GM23338 (cell line): ENCODE results near the gene AQP7. TPM values are rescaled to one million over a fixed set of nuclear protein-coding genes. Genes with fewer than 3 reads are reported as not detected.
"Not testable (repeated sequence)": the region's sequence is repeated elsewhere in the genome, so short reads cannot be mapped to it uniquely, and the experiment has no call there.

Experiments used
- ATAC-seq: fragments of 200-7000 bp; cut with Tn5 transposase; 3 replicates; pipeline ENCODE4 v1.9.1; 2020
- DNase-seq: peaks from one replicate; pipeline ENCODE4 v3.0.0-alpha.2; 2015; ENCODE audit warnings: low spot score
- H2AFZ ChIP-seq: fragments of 200-600 bp; sonication (generic); 2 replicates; pipeline ENCODE4 v1.8.0; 2016; ENCODE audit warnings: antibody characterized with exemption, mild to moderate bottlenecking, moderate library complexity
- H3F3A ChIP-seq: fragments of 200-600 bp; sonication (generic); replicated peaks from 2 replicates; pipeline ENCODE4 v1.8.0; 2017; ENCODE audit warnings: antibody characterized with exemption, mixed run types, low read depth
- H3K27ac ChIP-seq: fragments of 200-600 bp; sonication (generic); 2 replicates; pipeline ENCODE4 v1.6.1; 2016; ENCODE audit warnings: low read depth
- H3K27me3 ChIP-seq: fragments of 200-600 bp; sonication (generic); 2 replicates; pipeline ENCODE4 v1.8.0; 2016; ENCODE audit warnings: mild to moderate bottlenecking, mixed run types, moderate library complexity; ENCODE audit not compliant: insufficient read depth
- H3K36me3 ChIP-seq: fragments of 200-600 bp; sonication (generic); 2 replicates; pipeline ENCODE4 v1.8.0; 2016; ENCODE audit warnings: mild to moderate bottlenecking; ENCODE audit not compliant: insufficient read depth
- H3K4me1 ChIP-seq: fragments of 200-600 bp; sonication (generic); 2 replicates; pipeline ENCODE4 v1.8.0; 2016; ENCODE audit warnings: mild to moderate bottlenecking, moderate library complexity; ENCODE audit not compliant: insufficient read depth
- H3K4me2 ChIP-seq: fragments of 200-600 bp; sonication (generic); 2 replicates; pipeline ENCODE4 v1.7.1; 2017; ENCODE audit warnings: mixed run types
- H3K4me3 ChIP-seq: fragments of 200-600 bp; sonication (generic); 2 replicates; pipeline ENCODE4 v1.6.1; 2016; ENCODE audit warnings: mixed run types
- H3K79me2 ChIP-seq: fragments of 200-600 bp; sonication (generic); replicated peaks from 2 replicates; pipeline ENCODE4 v1.8.0; 2017; ENCODE audit warnings: mild to moderate bottlenecking; ENCODE audit not compliant: insufficient read depth
- H3K9me2 ChIP-seq: fragments of 200-600 bp; sonication (generic); 2 replicates; pipeline ENCODE4 v1.8.0; 2017; ENCODE audit not compliant: insufficient read depth
- H4K20me1 ChIP-seq: fragments of 200-600 bp; sonication (generic); replicated peaks from 2 replicates; pipeline ENCODE4 v1.8.0; 2017; ENCODE audit warnings: mild to moderate bottlenecking; ENCODE audit not compliant: insufficient read depth
- H3K27ac Mint-ChIP-seq: 2 replicates; pipeline ENCODE4 v1.8.0; 2020; ENCODE audit warnings: inconsistent platforms, mild to moderate bottlenecking, moderate library complexity, mixed read lengths
- H3K27me3 Mint-ChIP-seq: 3 replicates; pipeline ENCODE4 v1.8.0; 2022; ENCODE audit warnings: low read depth, mild to moderate bottlenecking, moderate library complexity, mixed read lengths, inconsistent platforms; ENCODE audit not compliant: insufficient read depth, poor library complexity
- H3K36me3 Mint-ChIP-seq: 3 replicates; pipeline ENCODE4 v1.8.0; 2021; ENCODE audit warnings: low read depth, mild to moderate bottlenecking, inconsistent platforms, moderate library complexity, mixed read lengths
- H3K4me1 Mint-ChIP-seq: 3 replicates; pipeline ENCODE4 v1.8.0; 2020; ENCODE audit warnings: mild to moderate bottlenecking, inconsistent platforms, mixed read lengths
- H3K4me3 Mint-ChIP-seq: 3 replicates; pipeline ENCODE4 v1.8.0; 2021; ENCODE audit warnings: moderate library complexity, mild to moderate bottlenecking, inconsistent platforms, mixed read lengths
- H3K9me3 Mint-ChIP-seq: 3 replicates; pipeline ENCODE4 v1.8.0; 2020; ENCODE audit warnings: moderate library complexity, mild to moderate bottlenecking, inconsistent platforms, mixed read lengths
- CREB1 ChIP-seq: fragments of 250-450 bp; sonication (Bioruptor Pico); IDR thresholded peaks from 2 replicates; pipeline ENCODE4 v1.5.0; 2020; ENCODE audit warnings: low read depth, mild to moderate bottlenecking, moderate library complexity
- EZH2phosphoT487 ChIP-seq: fragments of 200-600 bp; sonication (generic); IDR thresholded peaks from one replicate; pipeline ENCODE4 v1.8.1; 2018; ENCODE audit warnings: antibody characterized with exemption; ENCODE audit not compliant: unreplicated experiment
- JUNB ChIP-seq: IDR thresholded peaks from one replicate; pipeline ENCODE4 v1.6.1; 2016; ENCODE audit warnings: antibody characterized with exemption; ENCODE audit not compliant: unreplicated experiment
- NANOG ChIP-seq: IDR thresholded peaks from 2 replicates; pipeline ENCODE4 v1.6.1; 2016; ENCODE audit warnings: antibody characterized with exemption, borderline replicate concordance
- ZNF114 ChIP-seq: fragments of 250-450 bp; sonication (Bioruptor Pico); IDR thresholded peaks from 2 replicates; pipeline ENCODE4 v1.5.0; 2020; ENCODE audit warnings: mild to moderate bottlenecking, moderate library complexity
- polyA plus RNA-seq: library from polyadenylated mRNA; unstranded; fragments of >200 nt; fragmentation: Nextera tagmentation; extraction: Ambion mirVana; gene quantifications from 2 replicates; pipeline ENCODE4 v1.2.1, GENCODE V29; 2016
- total RNA-seq: library from RNA; depleted of rRNA; stranded (reverse); fragments of >200 nt; shearing (Covaris generic); gene quantifications from 2 replicates; pipeline ENCODE4 v1.2.3, GENCODE V29; 2014
- TF ChIP-seq, protein P1 (sequence below), 2 experiments: fragments of 200-600 bp in 1 of 2; sonication (generic) in 1 of 2; conservative IDR thresholded peaks; 2 replicates each; pipeline versions ENCODE4 v1.5.1 to v1.6.1; 2016 to 2017; ENCODE audit warnings: antibody characterized with exemption in 2 of 2, low read depth in 2 of 2, mild to moderate bottlenecking in 2 of 2, moderate library complexity in 1 of 2

AQP7 gene
- total and polyA plus RNA-seq, 2 experiments from 2014 or later: not detected

DNA sequence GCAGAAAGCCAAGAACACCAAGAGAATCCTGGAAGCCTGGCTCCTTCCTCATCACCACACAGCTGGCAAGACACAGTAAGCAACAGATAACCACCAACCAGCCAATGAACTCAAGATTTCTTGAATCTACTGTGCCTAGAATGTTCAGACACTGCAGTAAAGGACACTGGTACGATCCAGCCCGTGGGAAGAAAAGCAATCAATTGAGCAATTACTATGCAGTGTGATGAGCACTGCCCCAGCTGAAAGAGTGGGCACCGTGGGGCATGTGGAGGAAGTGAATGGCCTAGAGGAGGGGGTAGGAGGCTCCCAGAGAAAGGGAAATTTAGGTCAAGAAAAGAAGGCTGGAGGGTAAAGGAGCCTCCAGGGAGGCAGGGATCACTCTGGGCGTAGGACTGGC, 4.6 kb downstream of the AQP7 start:
- not testable (repeated sequence) for H3K4me1 Mint-ChIP-seq, H3K36me3 Mint-ChIP-seq, H4K20me1 ChIP-seq, H3K4me2 ChIP-seq, H3K27ac Mint-ChIP-seq, H3K36me3 ChIP-seq, ATAC-seq, H3K9me2 ChIP-seq, DNase-seq, H3K4me3 Mint-ChIP-seq, H3K4me3 ChIP-seq, H3K9me3 Mint-ChIP-seq, H3F3A ChIP-seq, H2AFZ ChIP-seq, H3K27me3 Mint-ChIP-seq, H3K27me3 ChIP-seq, H3K4me1 ChIP-seq, H3K79me2 ChIP-seq, H3K27ac ChIP-seq

DNA sequence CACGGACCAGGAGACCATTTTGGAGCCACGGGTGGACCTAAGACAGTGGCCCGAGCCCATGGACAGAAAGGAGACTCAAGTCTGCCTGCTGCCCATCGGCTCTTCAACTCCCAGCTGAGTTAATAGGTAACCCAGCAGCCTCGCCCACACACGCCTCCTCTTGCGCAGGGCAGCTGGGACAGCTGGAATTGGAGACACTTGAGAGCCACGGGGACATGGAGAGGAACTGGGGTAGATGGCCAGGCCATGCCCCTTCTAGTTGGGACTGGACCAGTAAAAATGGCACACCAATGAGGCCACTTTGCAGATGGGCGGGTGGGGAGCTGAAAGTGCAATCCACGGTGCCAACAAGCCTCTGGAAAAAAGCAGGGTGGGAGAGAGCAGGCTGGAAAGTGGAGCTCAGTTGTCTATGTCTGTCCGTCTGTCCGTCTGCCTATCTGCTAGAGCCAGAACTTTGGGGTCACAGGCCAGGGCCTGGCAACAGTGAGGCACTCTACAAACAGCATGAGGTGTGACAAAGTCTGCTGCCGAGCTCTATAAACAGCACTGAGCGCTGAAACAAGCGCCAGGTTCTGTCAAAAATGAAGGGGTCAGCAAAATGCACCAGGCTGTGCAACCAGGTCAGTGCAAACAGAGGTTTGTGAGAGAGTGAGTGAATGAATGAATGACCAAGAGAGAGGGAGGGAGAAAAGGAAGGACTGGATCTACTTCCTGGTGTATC, 7.0 kb downstream of the AQP7 start:
- not testable (repeated sequence) for H3K79me2 ChIP-seq, H3K27ac Mint-ChIP-seq, H3K36me3 ChIP-seq, H3K36me3 Mint-ChIP-seq, H4K20me1 ChIP-seq, H3K27me3 Mint-ChIP-seq, H3F3A ChIP-seq, H3K9me2 ChIP-seq, H2AFZ ChIP-seq, H3K4me2 ChIP-seq, ATAC-seq, H3K4me1 ChIP-seq, DNase-seq, H3K27me3 ChIP-seq, H3K9me3 Mint-ChIP-seq, H3K4me3 ChIP-seq, H3K27ac ChIP-seq, H3K4me3 Mint-ChIP-seq
- H3K4me1 Mint-ChIP-seq: peaks cover 15% of the 10 kb centered on the region

DNA sequence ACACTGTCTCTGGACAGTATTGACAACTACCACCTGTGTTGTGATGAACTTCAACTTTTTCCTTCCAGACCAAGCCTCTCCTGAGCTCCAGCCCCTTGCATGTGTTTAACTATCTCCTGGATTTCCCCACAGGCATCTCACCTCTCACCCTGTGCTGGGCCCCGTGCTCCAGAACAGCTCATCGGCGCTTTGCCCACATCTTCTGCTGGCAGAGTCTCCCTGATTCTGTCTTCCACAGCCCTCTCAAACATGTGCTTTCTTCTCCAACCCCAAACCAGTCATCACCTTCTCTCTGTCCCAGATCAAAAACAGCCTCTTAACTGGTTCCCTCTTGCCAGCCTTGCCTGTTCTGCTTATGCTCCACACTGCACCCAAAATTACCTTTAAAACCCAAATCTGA, 8.4 kb downstream of the AQP7 start:
- H3K27me3 ChIP-seq, ATAC-seq, H3K36me3 Mint-ChIP-seq, H3K36me3 ChIP-seq, H3K27ac ChIP-seq, H3K4me3 ChIP-seq, DNase-seq, H3K9me3 Mint-ChIP-seq, H3K9me2 ChIP-seq, H3K4me3 Mint-ChIP-seq, H2AFZ ChIP-seq, H3K27ac Mint-ChIP-seq, H3K79me2 ChIP-seq, H3F3A ChIP-seq, H4K20me1 ChIP-seq, H3K4me1 ChIP-seq, H3K27me3 Mint-ChIP-seq, H3K4me2 ChIP-seq: not testable (repeated sequence)
- peaks cover 16% of the 10 kb centered on the region for H3K4me1 Mint-ChIP-seq

DNA sequence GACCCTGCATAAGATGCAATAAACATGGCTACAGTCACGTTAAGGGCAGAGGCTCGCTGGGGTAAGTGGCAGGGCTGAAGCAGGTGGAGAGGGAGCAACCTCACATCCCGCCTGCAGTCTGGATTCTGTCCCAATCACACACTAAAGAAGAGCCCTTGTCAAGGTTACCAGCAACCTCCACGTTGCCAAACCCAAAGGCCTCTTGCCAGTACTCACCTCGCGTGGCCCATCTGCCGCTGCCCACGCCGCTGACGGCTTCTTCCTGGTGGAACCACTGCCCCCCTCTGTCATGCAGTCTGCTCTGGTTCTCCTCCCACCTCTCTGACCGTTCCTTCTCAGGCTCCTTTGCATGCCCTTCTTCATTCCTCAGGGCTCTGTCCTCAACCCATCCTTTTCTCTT, 8.8 kb downstream of the AQP7 start:
- no peak overlapping the region for H3K4me3 Mint-ChIP-seq
- H3K4me3 ChIP-seq: no peak overlapping the region
- H4K20me1 ChIP-seq: no peaks in the 10 kb centered on the region
- H2AFZ ChIP-seq: no peak overlapping the region
- no peak overlapping the region for H3K27ac ChIP-seq
- H3K27me3 Mint-ChIP-seq: peaks cover 10% of the 10 kb centered on the region
- no peak overlapping the region; the same call in 1 of the 2 replicates for H3K27ac Mint-ChIP-seq
- H3K4me2 ChIP-seq: no peak overlapping the region
- no peaks in the 10 kb centered on the region for H3K9me2 ChIP-seq
- H3K4me1 ChIP-seq: no peaks in the 10 kb centered on the region
- no peaks in the 10 kb centered on the region for H3K36me3 ChIP-seq
- no peaks in the 10 kb centered on the region; the same call in 2 of the 3 replicates for H3K36me3 Mint-ChIP-seq
- H3K9me3 Mint-ChIP-seq: no peaks in the 10 kb centered on the region; the same call in none of the 3 replicates
- DNase-seq: no peak
- no peak for ATAC-seq
- H3K4me1 Mint-ChIP-seq: peaks cover 16% of the 10 kb centered on the region
- no peaks in the 10 kb centered on the region for H3K79me2 ChIP-seq
- H3K27me3 ChIP-seq: no peaks in the 10 kb centered on the region
- no peaks in the 10 kb centered on the region for H3F3A ChIP-seq
- TF ChIP-seq, protein P1, sequence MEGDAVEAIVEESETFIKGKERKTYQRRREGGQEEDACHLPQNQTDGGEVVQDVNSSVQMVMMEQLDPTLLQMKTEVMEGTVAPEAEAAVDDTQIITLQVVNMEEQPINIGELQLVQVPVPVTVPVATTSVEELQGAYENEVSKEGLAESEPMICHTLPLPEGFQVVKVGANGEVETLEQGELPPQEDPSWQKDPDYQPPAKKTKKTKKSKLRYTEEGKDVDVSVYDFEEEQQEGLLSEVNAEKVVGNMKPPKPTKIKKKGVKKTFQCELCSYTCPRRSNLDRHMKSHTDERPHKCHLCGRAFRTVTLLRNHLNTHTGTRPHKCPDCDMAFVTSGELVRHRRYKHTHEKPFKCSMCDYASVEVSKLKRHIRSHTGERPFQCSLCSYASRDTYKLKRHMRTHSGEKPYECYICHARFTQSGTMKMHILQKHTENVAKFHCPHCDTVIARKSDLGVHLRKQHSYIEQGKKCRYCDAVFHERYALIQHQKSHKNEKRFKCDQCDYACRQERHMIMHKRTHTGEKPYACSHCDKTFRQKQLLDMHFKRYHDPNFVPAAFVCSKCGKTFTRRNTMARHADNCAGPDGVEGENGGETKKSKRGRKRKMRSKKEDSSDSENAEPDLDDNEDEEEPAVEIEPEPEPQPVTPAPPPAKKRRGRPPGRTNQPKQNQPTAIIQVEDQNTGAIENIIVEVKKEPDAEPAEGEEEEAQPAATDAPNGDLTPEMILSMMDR (conservative IDR thresholded peaks at IDR 0.05; ENCODE audit: low read depth in 2 of 2): no peak
- TF ChIP-seq NANOG (no peak), JUNB (no peak), CREB1 (CRISPR knock-in tag) (no peak), EZH2phosphoT487 (no peak), ZNF114 (CRISPR knock-in tag) (no peak)
